Panc1 (cell line): ENCODE measurements around the gene SETD2. TPM values are rescaled to one million over a fixed set of nuclear protein-coding genes. Genes with fewer than 3 reads are reported as not detected.

Source experiments
- ATAC-seq: fragments of 200-7000 bp; cut with Tn5 transposase; 2 replicates; pipeline ENCODE4 v1.9.1; 2020; ENCODE audit warnings: mild to moderate bottlenecking, moderate library complexity
- BruUV-seq: library from RNA; stranded (reverse); fragments of 400-500 nt; replicated peaks from 2 replicates; lab custom pipeline; 2021; lab: Mats Ljungman, UMichigan
- CTCF ChIA-PET: fragments of 300-600 bp; sonication (Branson Sonifier 250); formaldehyde crosslinking; loops from one replicate; lab custom pipeline; 2022; ENCODE audit warnings: antibody characterized with exemption; lab: Charles Lee
- POLR2A ChIA-PET: fragments of 300-600 bp; sonication (Branson Sonifier 250); formaldehyde crosslinking; loops from one replicate; lab custom pipeline; 2022; ENCODE audit warnings: antibody characterized with exemption; lab: Charles Lee
- DNase-seq: peaks from one replicate; pipeline ENCODE4 v3.0.0-alpha.2; 2010; ENCODE audit warnings: low read depth, low spot score
- H3K27ac ChIP-seq: 2 replicates; pipeline ENCODE4 v1.5.1; 2011; ENCODE audit warnings: mild to moderate bottlenecking, low read length, inconsistent platforms
- H3K27me3 ChIP-seq: fragments of 200-500 bp; sonication (Bioruptor generic); 2 replicates; pipeline ENCODE4 v1.6.0; 2014; ENCODE audit warnings: low read length, inconsistent platforms; ENCODE audit not compliant: control insufficient read depth, insufficient read depth
- H3K36me3 ChIP-seq: fragments of 200-500 bp; sonication (Bioruptor generic); 2 replicates; pipeline ENCODE4 v1.5.1; 2014; ENCODE audit warnings: inconsistent platforms, mild to moderate bottlenecking, low read length, moderate library complexity; ENCODE audit not compliant: control insufficient read depth, insufficient read depth
- H3K4me1 ChIP-seq: 2 replicates; pipeline ENCODE4 v1.5.1; 2011; ENCODE audit warnings: inconsistent platforms, mild to moderate bottlenecking, low read length, moderate library complexity; ENCODE audit not compliant: control insufficient read depth, insufficient read depth
- H3K4me3 ChIP-seq, 2 experiments: 2 replicates each; pipeline ENCODE4 v1.5.1; 2011 to 2012; ENCODE audit warnings: low read depth in 2 of 2, low read length in 2 of 2, mild to moderate bottlenecking in 2 of 2, inconsistent platforms in 1 of 2, moderate library complexity in 1 of 2
- H3K9me3 ChIP-seq: fragments of 200-500 bp; sonication (Bioruptor generic); 2 replicates; pipeline ENCODE4 v1.5.1; 2014; ENCODE audit warnings: low read depth, mild to moderate bottlenecking, inconsistent platforms, low read length, moderate library complexity; ENCODE audit not compliant: control insufficient read depth, insufficient read depth
- POLR2AphosphoS5 ChIP-seq: IDR thresholded peaks from 2 replicates; pipeline ENCODE4 v1.6.1; 2012; ENCODE audit warnings: mild to moderate bottlenecking, low read depth, low read length, moderate library complexity
- SIN3A ChIP-seq: IDR thresholded peaks from 2 replicates; pipeline ENCODE4 v1.6.1; 2012; ENCODE audit warnings: low read depth, mild to moderate bottlenecking, low read length, moderate library complexity, borderline replicate concordance; ENCODE audit not compliant: insufficient read depth
- TCF7L2 ChIP-seq: IDR thresholded peaks from 2 replicates; pipeline ENCODE4 v1.6.1; 2011; ENCODE audit warnings: mild to moderate bottlenecking, low read depth, low read length, inconsistent platforms
- in situ Hi-C: cut with HindIII; loops from 2 replicates; pipeline ENCODE4 v1.10.0; 2016; ENCODE audit warnings: low sequenced_read_pairs, low pct_unique_long_range_greater_than_20kb
- intact Hi-C: fragments of 100-400 bp; cut with micrococcal nuclease; formaldehyde crosslinking; loops from one replicate; pipeline ENCODE4 v1.10.0; 2022; ENCODE audit not compliant: unreplicated experiment
- total RNA-seq: library from RNA; stranded (reverse); gene quantifications from one replicate; pipeline ENCODE4 v1.2.1, GENCODE V29; 2021; ENCODE audit not compliant: unreplicated experiment
- TF ChIP-seq, protein P1 (sequence below), 2 experiments: IDR thresholded peaks; 2 replicates each; pipeline ENCODE4 v1.6.1; 2011 to 2012; ENCODE audit warnings: low read depth in 2 of 2, control low read depth in 1 of 2, low read length in 1 of 2, mild to moderate bottlenecking in 1 of 2, moderate library complexity in 1 of 2; ENCODE audit not compliant: insufficient read depth in 1 of 2
- TF ChIP-seq, protein P2 (sequence below): fragments of 450-650 bp; IDR thresholded peaks from 2 replicates; pipeline ENCODE4 v1.5.1; 2017; ENCODE audit warnings: mild to moderate bottlenecking

The SETD2 gene
- total RNA-seq, 1 experiment from 2014 or later: 32.6 TPM

DNA sequence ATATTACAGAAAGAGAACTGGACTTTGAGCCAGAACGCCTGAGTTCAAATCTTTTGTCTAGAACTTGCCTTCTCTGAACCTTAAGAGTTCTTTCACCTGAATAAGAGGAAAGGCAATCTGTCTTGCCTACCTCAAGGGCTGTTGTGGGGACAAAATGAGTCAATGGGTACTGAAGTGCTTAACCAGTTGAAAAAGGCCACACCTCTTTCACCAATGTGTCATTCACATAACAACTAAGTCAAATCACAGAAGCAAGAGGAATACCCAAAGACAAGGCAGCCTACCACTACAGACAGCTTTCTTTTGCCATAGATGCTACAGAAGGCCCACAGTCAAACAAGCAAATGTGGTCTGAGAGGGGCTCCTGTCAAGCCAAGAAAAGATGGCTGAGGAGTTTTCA is 144.7 kb downstream of the SETD2 start:
- Histone ChIP-seq H3K4me3 (no peak overlapping the region), H3K9me3 (no peaks in the 10 kb centered on the region), H3K4me1 (no peaks in the 10 kb centered on the region), H3K36me3 (peaks cover 7% of the 10 kb centered on the region), H3K27ac (no peak overlapping the region), H3K27me3 (no peaks in the 10 kb centered on the region)
- no TSS peak for BruUV-seq
- ChIA-PET POLR2A (no interaction called here), CTCF (no interaction called here)
- in situ Hi-C loops: no loop called here
- no peak for TF ChIP-seq TCF7L2
- TF ChIP-seq SIN3A: no peak
- no peak for TF ChIP-seq POLR2AphosphoS5
- TF ChIP-seq, protein P1, sequence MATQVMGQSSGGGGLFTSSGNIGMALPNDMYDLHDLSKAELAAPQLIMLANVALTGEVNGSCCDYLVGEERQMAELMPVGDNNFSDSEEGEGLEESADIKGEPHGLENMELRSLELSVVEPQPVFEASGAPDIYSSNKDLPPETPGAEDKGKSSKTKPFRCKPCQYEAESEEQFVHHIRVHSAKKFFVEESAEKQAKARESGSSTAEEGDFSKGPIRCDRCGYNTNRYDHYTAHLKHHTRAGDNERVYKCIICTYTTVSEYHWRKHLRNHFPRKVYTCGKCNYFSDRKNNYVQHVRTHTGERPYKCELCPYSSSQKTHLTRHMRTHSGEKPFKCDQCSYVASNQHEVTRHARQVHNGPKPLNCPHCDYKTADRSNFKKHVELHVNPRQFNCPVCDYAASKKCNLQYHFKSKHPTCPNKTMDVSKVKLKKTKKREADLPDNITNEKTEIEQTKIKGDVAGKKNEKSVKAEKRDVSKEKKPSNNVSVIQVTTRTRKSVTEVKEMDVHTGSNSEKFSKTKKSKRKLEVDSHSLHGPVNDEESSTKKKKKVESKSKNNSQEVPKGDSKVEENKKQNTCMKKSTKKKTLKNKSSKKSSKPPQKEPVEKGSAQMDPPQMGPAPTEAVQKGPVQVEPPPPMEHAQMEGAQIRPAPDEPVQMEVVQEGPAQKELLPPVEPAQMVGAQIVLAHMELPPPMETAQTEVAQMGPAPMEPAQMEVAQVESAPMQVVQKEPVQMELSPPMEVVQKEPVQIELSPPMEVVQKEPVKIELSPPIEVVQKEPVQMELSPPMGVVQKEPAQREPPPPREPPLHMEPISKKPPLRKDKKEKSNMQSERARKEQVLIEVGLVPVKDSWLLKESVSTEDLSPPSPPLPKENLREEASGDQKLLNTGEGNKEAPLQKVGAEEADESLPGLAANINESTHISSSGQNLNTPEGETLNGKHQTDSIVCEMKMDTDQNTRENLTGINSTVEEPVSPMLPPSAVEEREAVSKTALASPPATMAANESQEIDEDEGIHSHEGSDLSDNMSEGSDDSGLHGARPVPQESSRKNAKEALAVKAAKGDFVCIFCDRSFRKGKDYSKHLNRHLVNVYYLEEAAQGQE (IDR thresholded peaks at IDR 0.05; ENCODE audit: insufficient read depth in 1 of 2, low read depth in 2 of 2, low read length in 1 of 2): no peak
- TF ChIP-seq, protein P2, sequence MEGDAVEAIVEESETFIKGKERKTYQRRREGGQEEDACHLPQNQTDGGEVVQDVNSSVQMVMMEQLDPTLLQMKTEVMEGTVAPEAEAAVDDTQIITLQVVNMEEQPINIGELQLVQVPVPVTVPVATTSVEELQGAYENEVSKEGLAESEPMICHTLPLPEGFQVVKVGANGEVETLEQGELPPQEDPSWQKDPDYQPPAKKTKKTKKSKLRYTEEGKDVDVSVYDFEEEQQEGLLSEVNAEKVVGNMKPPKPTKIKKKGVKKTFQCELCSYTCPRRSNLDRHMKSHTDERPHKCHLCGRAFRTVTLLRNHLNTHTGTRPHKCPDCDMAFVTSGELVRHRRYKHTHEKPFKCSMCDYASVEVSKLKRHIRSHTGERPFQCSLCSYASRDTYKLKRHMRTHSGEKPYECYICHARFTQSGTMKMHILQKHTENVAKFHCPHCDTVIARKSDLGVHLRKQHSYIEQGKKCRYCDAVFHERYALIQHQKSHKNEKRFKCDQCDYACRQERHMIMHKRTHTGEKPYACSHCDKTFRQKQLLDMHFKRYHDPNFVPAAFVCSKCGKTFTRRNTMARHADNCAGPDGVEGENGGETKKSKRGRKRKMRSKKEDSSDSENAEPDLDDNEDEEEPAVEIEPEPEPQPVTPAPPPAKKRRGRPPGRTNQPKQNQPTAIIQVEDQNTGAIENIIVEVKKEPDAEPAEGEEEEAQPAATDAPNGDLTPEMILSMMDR: no peak
- DNase-seq (no peak), ATAC-seq (no peak)
- intact Hi-C loops: no loop called here

DNA sequence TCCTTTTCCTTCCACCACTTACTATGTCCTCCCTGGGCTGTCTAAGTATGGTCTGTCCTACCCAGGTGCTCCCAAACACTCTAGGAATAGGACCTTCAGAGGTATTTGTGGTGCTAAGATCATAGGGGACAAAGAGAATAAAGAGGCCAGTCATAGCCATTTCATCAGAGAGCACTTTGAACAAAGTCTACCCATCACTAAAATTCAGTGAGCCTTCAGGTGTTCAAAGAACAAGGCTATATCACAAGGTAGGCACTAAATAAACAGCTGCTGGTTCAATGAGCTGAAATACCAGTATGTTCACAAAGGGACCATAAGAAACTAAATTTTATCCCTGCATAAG is 145.7 kb downstream of the SETD2 start:
- ChIA-PET POLR2A (no interaction called here), CTCF (no interaction called here)
- TF ChIP-seq POLR2AphosphoS5 (no peak), TCF7L2 (no peak), SIN3A (no peak)
- TF ChIP-seq, protein P2: no peak
- TF ChIP-seq, protein P1 (IDR thresholded peaks at IDR 0.05; ENCODE audit: insufficient read depth in 1 of 2, low read depth in 2 of 2, low read length in 1 of 2): no peak
- Histone ChIP-seq H3K36me3 (peaks cover 7% of the 10 kb centered on the region), H3K27me3 (no peaks in the 10 kb centered on the region), H3K27ac (no peak overlapping the region), H3K4me1 (no peaks in the 10 kb centered on the region), H3K4me3 (no peak overlapping the region), H3K9me3 (no peaks in the 10 kb centered on the region)
- in situ Hi-C loops: no loop called here
- no peak for DNase-seq
- no peak for ATAC-seq
- no TSS peak for BruUV-seq
- intact Hi-C loops: no loop called here
